H1 (cell line): ENCODE results near the gene NADK. TPM values are rescaled to one million over a fixed set of nuclear protein-coding genes. Genes with fewer than 3 reads are reported as not detected.
"Not testable (repeated sequence)": the region's sequence is repeated elsewhere in the genome, so short reads cannot be mapped to it uniquely, and the experiment has no call there.

Source experiments
- CTCF ChIA-PET: fragments of 300-600 bp; sonication (Branson Sonifier 250); formaldehyde crosslinking; loops from one replicate; lab custom pipeline; 2021; ENCODE audit not compliant: partially characterized antibody; lab: Charles Lee
- POLR2A ChIA-PET: fragments of 300-600 bp; sonication (Branson Sonifier 250); formaldehyde crosslinking; loops from one replicate; lab custom pipeline; 2021; ENCODE audit warnings: inconsistent platforms; ENCODE audit not compliant: partially characterized antibody; lab: Charles Lee
- DNase-seq, 2 experiments: peaks; one replicate each; pipeline versions ENCODE4 v3.0.0 to v3.0.0-alpha.2; 2010 to 2022; ENCODE audit warnings: low spot score in 2 of 2, low read depth in 1 of 2, mixed read lengths in 1 of 2
- FAIRE-seq: peaks from 2 replicates; lab custom pipeline; 2011; peaks lifted over from hg19 to GRCh38; lab: Jason Lieb, UNC
- H2AFZ ChIP-seq: 2 replicates; pipeline ENCODE4 v1.8.1; 2012; ENCODE audit warnings: low read length, inconsistent platforms
- H2AK5ac ChIP-seq: 2 replicates; pipeline ENCODE4 v1.6.1; 2013; ENCODE audit warnings: low read depth, low read length
- H2BK120ac ChIP-seq: replicated peaks from 2 replicates; pipeline ENCODE3; 2013; ENCODE audit warnings: low read depth, low read length, inconsistent platforms
- H2BK12ac ChIP-seq: 2 replicates; pipeline ENCODE4 v1.6.1; 2013; ENCODE audit warnings: low read depth, low read length
- H2BK15ac ChIP-seq: 2 replicates; pipeline ENCODE4 v1.6.1; 2013; ENCODE audit warnings: low read length
- H2BK20ac ChIP-seq: 2 replicates; pipeline ENCODE4 v1.6.1; 2013; ENCODE audit warnings: low read length
- H2BK5ac ChIP-seq: 2 replicates; pipeline ENCODE4 v1.6.1; 2013; ENCODE audit warnings: low read depth, low read length
- H3K14ac ChIP-seq: 2 replicates; pipeline ENCODE4 v1.6.1; 2013; ENCODE audit warnings: inconsistent platforms; ENCODE audit not compliant: insufficient read length
- H3K18ac ChIP-seq: 2 replicates; pipeline ENCODE4 v1.6.1; 2013; ENCODE audit warnings: low read length; ENCODE audit errors: extremely low read depth
- H3K23ac ChIP-seq: 2 replicates; pipeline ENCODE4 v1.6.1; 2013; ENCODE audit warnings: inconsistent platforms; ENCODE audit not compliant: insufficient read length
- H3K23me2 ChIP-seq: 2 replicates; pipeline ENCODE4 v1.6.1; 2013; ENCODE audit warnings: low read depth, low read length
- H3K27ac ChIP-seq: 2 replicates; pipeline ENCODE4 v1.6.1; 2011; ENCODE audit warnings: low read depth, low read length, inconsistent platforms
- H3K27me3 ChIP-seq, 4 experiments: replicated peaks in 1 of 4; 1 replicate in 1 of 4; 2 replicates in 3 of 4; pipeline versions ENCODE4 v1.6.1 to v1.8.1; 2011 to 2013; ENCODE audit warnings: low read length in 3 of 4, mild to moderate bottlenecking in 3 of 4, inconsistent platforms in 2 of 4, mixed read lengths in 2 of 4, moderate library complexity in 1 of 4; ENCODE audit not compliant: control insufficient read depth in 3 of 4, insufficient read depth in 3 of 4; ENCODE audit errors: extremely low read depth in 1 of 4
- H3K36me3 ChIP-seq, 4 experiments: 2 replicates each; pipeline versions ENCODE4 v1.6.1 to v1.8.1; 2011 to 2013; ENCODE audit warnings: mild to moderate bottlenecking in 4 of 4, low read length in 3 of 4, moderate library complexity in 2 of 4, control low read depth in 1 of 4, inconsistent platforms in 1 of 4; ENCODE audit not compliant: insufficient read depth in 4 of 4, control insufficient read depth in 2 of 4
- H3K4ac ChIP-seq: replicated peaks from 2 replicates; pipeline ENCODE3; 2013; ENCODE audit warnings: low read length, low read depth, mixed read lengths, inconsistent platforms; ENCODE audit not compliant: insufficient read length
- H3K4me1 ChIP-seq, 4 experiments: replicated peaks in 1 of 4; 1 replicate in 1 of 4; 2 replicates in 3 of 4; pipeline versions ENCODE4 v1.6.1 to v1.8.1; 2011 to 2013; ENCODE audit warnings: low read length in 3 of 4, inconsistent platforms in 2 of 4, mixed read lengths in 1 of 4; ENCODE audit not compliant: insufficient read depth in 4 of 4, control insufficient read depth in 3 of 4
- H3K4me2 ChIP-seq, 2 experiments: 2 replicates each; pipeline versions ENCODE4 v1.6.1 to v1.8.1; 2011 to 2013; ENCODE audit warnings: low read depth in 2 of 2, low read length in 2 of 2, control low read depth in 1 of 2, inconsistent platforms in 1 of 2, mild to moderate bottlenecking in 1 of 2; ENCODE audit not compliant: insufficient read depth in 1 of 2
- H3K4me3 ChIP-seq, 4 experiments: fragments of 200-600, 300-600 bp in 1 of 4; sonication (generic), shearing (Covaris generic), sonication (Bioruptor Twin) in 1 of 4; 2 replicates each; pipeline versions ENCODE4 v1.5.1 to v1.8.1; 2011 to 2016; ENCODE audit warnings: low read length in 4 of 4, low read depth in 3 of 4, control low read depth in 2 of 4, inconsistent platforms in 2 of 4, mild to moderate bottlenecking in 2 of 4, mixed read lengths in 1 of 4, moderate library complexity in 1 of 4; ENCODE audit not compliant: insufficient read depth in 2 of 4; ENCODE audit errors: extremely low read depth in 1 of 4
- H3K56ac ChIP-seq: replicated peaks from 2 replicates; pipeline ENCODE3; 2013; ENCODE audit warnings: low read depth, mild to moderate bottlenecking, mixed read lengths, low read length, inconsistent platforms; ENCODE audit not compliant: insufficient read length
- H3K79me1 ChIP-seq: 2 replicates; pipeline ENCODE4 v1.6.1; 2013; ENCODE audit warnings: low read depth, low read length, control low read depth
- H3K79me2 ChIP-seq, 2 experiments: 2 replicates each; pipeline versions ENCODE4 v1.6.1 to v1.8.1; 2012 to 2013; ENCODE audit warnings: low read length in 2 of 2, mild to moderate bottlenecking in 2 of 2, inconsistent platforms in 1 of 2; ENCODE audit not compliant: insufficient read depth in 2 of 2, control insufficient read depth in 1 of 2
- H3K9ac ChIP-seq, 4 experiments: replicated peaks in 1 of 4; 1 replicate in 1 of 4; 2 replicates in 3 of 4; pipeline versions ENCODE4 v1.6.1 to v1.8.1; 2011 to 2013; ENCODE audit warnings: low read depth in 3 of 4, low read length in 3 of 4, control low read depth in 2 of 4, mild to moderate bottlenecking in 2 of 4, moderate library complexity in 2 of 4, inconsistent platforms in 1 of 4; ENCODE audit errors: extremely low read depth in 1 of 4
- H3K9me3 ChIP-seq, 2 experiments: 2 replicates each; pipeline versions ENCODE4 v1.6.1 to v1.8.1; 2012 to 2013; ENCODE audit warnings: mild to moderate bottlenecking in 2 of 2, moderate library complexity in 2 of 2, control low read depth in 1 of 2, inconsistent platforms in 1 of 2, low read depth in 1 of 2, low read length in 1 of 2, mixed read lengths in 1 of 2; ENCODE audit not compliant: insufficient read depth in 2 of 2
- H4K20me1 ChIP-seq, 2 experiments: replicated peaks in 1 of 2; 2 replicates each; pipeline versions ENCODE3 to v1.8.1; 2011 to 2013; ENCODE audit warnings: inconsistent platforms in 2 of 2, low read length in 2 of 2, mild to moderate bottlenecking in 1 of 2; ENCODE audit not compliant: insufficient read depth in 2 of 2, control insufficient read depth in 1 of 2
- H4K5ac ChIP-seq: 2 replicates; pipeline ENCODE4 v1.6.1; 2013; ENCODE audit warnings: low read length, low read depth, mixed read lengths, inconsistent platforms; ENCODE audit not compliant: insufficient read length
- H4K8ac ChIP-seq: 2 replicates; pipeline ENCODE4 v1.8.0; 2013; ENCODE audit warnings: mild to moderate bottlenecking, moderate library complexity, low read length, inconsistent platforms; ENCODE audit not compliant: insufficient read depth; ENCODE audit errors: extremely low read depth
- H4K91ac ChIP-seq: replicated peaks from 2 replicates; pipeline ENCODE3; 2013; ENCODE audit warnings: low read length, mixed read lengths, inconsistent platforms; ENCODE audit not compliant: insufficient read length
- WGBS, 2 experiments: shearing (Covaris generic) in 1 of 2; methylation state at CpG; one replicate each; pipeline versions ENCODE4 v1.1.6 to v1.1.7; 2013 to 2015; ENCODE audit warnings: low lambda C conversion rate in 2 of 2, mixed read lengths in 2 of 2, inconsistent platforms in 1 of 2, low coverage in 1 of 2, missing lambda C conversion rate in 1 of 2; ENCODE audit not compliant: insufficient replicate concordance in 2 of 2, insufficient coverage in 1 of 2, insufficient read length in 1 of 2; ENCODE audit errors: extremely low coverage in 1 of 2, missing lambda C conversion rate in 1 of 2; 5-methylcytosine and 5-hydroxymethylcytosine counted together
- polyA plus RNA-seq, 7 experiments: library from polyadenylated mRNA; depleted of rRNA in 3 of 7; stranded (reverse) in 5 of 7; unstranded in 2 of 7; fragments of >200 nt in 5 of 7; fragments of 200-250 nt in 2 of 7; gene quantifications; 1 replicate in 5 of 7; 2 replicates in 1 of 7; 4 replicates in 1 of 7; pipeline versions ENCODE4 v1.2.1 to v1.2.3, GENCODE V29; 2011 to 2013; ENCODE audit warnings: missing spikeins in 2 of 7, mixed read lengths in 2 of 7
- total RNA-seq: library from RNA; stranded (reverse); fragmentation: NEBNext Ultra II Directional; extraction: Animal tissue kit (Norgen Biotek cat#: 25700); gene quantifications from 2 replicates; pipeline ENCODE4 v1.2.1, GENCODE V29; 2021

The NADK gene
- total and polyA plus RNA-seq, 2 of the 8 experiments (the other 6 are each of a cell fraction or from before 2014, with no cell fraction given) = 78.0 to 89.7 TPM

GRCh38 chr1:1738799-1739337 lies 39.4 kb downstream of the NADK start:
- H3K9me3 ChIP-seq = not testable (repeated sequence)
- 80% methylated on average over 11 of the region's 22 CpGs; no CpG with 5 or more reads in 1 of the 2 experiments for WGBS, 2 experiments

More at GRCh38 chr1:1738799-1739337, 39.4 kb downstream of the NADK start:
- H3K4me3 ChIP-seq, H3K56ac ChIP-seq, H4K20me1 ChIP-seq, H4K8ac ChIP-seq, H2BK120ac ChIP-seq, H3K23ac ChIP-seq, DNase-seq, H3K14ac ChIP-seq, POLR2A ChIA-PET, H3K4me1 ChIP-seq, H3K27me3 ChIP-seq, FAIRE-seq, H2AFZ ChIP-seq, H2AK5ac ChIP-seq, H3K23me2 ChIP-seq, H4K91ac ChIP-seq, H3K27ac ChIP-seq, H3K4me2 ChIP-seq, H3K79me1 ChIP-seq, H2BK20ac ChIP-seq, H4K5ac ChIP-seq, H3K18ac ChIP-seq, H3K9ac ChIP-seq, CTCF ChIA-PET, H3K4ac ChIP-seq, H2BK12ac ChIP-seq, H2BK5ac ChIP-seq, H3K36me3 ChIP-seq, H2BK15ac ChIP-seq, H3K79me2 ChIP-seq: not testable (repeated sequence)
